H1 (cell line): ENCODE measurements around the gene CADM1. TPM values are rescaled to one million over a fixed set of nuclear protein-coding genes. Genes with fewer than 3 reads are reported as not detected.

Experiments
- CTCF ChIA-PET: fragments of 300-600 bp; sonication (Branson Sonifier 250); formaldehyde crosslinking; loops from one replicate; lab custom pipeline; 2021; ENCODE audit not compliant: partially characterized antibody; lab: Charles Lee
- POLR2A ChIA-PET: fragments of 300-600 bp; sonication (Branson Sonifier 250); formaldehyde crosslinking; loops from one replicate; lab custom pipeline; 2021; ENCODE audit warnings: inconsistent platforms; ENCODE audit not compliant: partially characterized antibody; lab: Charles Lee
- DNase-seq, 2 experiments: peaks; one replicate each; pipeline versions ENCODE4 v3.0.0 to v3.0.0-alpha.2; 2010 to 2022; ENCODE audit warnings: low spot score in 2 of 2, low read depth in 1 of 2, mixed read lengths in 1 of 2
- FAIRE-seq: peaks from 2 replicates; lab custom pipeline; 2011; peaks lifted over from hg19 to GRCh38; lab: Jason Lieb, UNC
- H2AFZ ChIP-seq: 2 replicates; pipeline ENCODE4 v1.8.1; 2012; ENCODE audit warnings: low read length, inconsistent platforms
- H2AK5ac ChIP-seq: 2 replicates; pipeline ENCODE4 v1.6.1; 2013; ENCODE audit warnings: low read depth, low read length
- H2BK120ac ChIP-seq: replicated peaks from 2 replicates; pipeline ENCODE3; 2013; ENCODE audit warnings: low read depth, low read length, inconsistent platforms
- H2BK12ac ChIP-seq: 2 replicates; pipeline ENCODE4 v1.6.1; 2013; ENCODE audit warnings: low read depth, low read length
- H2BK15ac ChIP-seq: 2 replicates; pipeline ENCODE4 v1.6.1; 2013; ENCODE audit warnings: low read length
- H2BK20ac ChIP-seq: 2 replicates; pipeline ENCODE4 v1.6.1; 2013; ENCODE audit warnings: low read length
- H2BK5ac ChIP-seq: 2 replicates; pipeline ENCODE4 v1.6.1; 2013; ENCODE audit warnings: low read depth, low read length
- H3K14ac ChIP-seq: 2 replicates; pipeline ENCODE4 v1.6.1; 2013; ENCODE audit warnings: inconsistent platforms; ENCODE audit not compliant: insufficient read length
- H3K18ac ChIP-seq: 2 replicates; pipeline ENCODE4 v1.6.1; 2013; ENCODE audit warnings: low read length; ENCODE audit errors: extremely low read depth
- H3K23ac ChIP-seq: 2 replicates; pipeline ENCODE4 v1.6.1; 2013; ENCODE audit warnings: inconsistent platforms; ENCODE audit not compliant: insufficient read length
- H3K23me2 ChIP-seq: 2 replicates; pipeline ENCODE4 v1.6.1; 2013; ENCODE audit warnings: low read depth, low read length
- H3K27ac ChIP-seq: 2 replicates; pipeline ENCODE4 v1.6.1; 2011; ENCODE audit warnings: low read depth, low read length, inconsistent platforms
- H3K27me3 ChIP-seq, 4 experiments: replicated peaks in 1 of 4; 1 replicate in 1 of 4; 2 replicates in 3 of 4; pipeline versions ENCODE4 v1.6.1 to v1.8.1; 2011 to 2013; ENCODE audit warnings: low read length in 3 of 4, mild to moderate bottlenecking in 3 of 4, inconsistent platforms in 2 of 4, mixed read lengths in 2 of 4, moderate library complexity in 1 of 4; ENCODE audit not compliant: control insufficient read depth in 3 of 4, insufficient read depth in 3 of 4; ENCODE audit errors: extremely low read depth in 1 of 4
- H3K36me3 ChIP-seq, 4 experiments: 2 replicates each; pipeline versions ENCODE4 v1.6.1 to v1.8.1; 2011 to 2013; ENCODE audit warnings: mild to moderate bottlenecking in 4 of 4, low read length in 3 of 4, moderate library complexity in 2 of 4, control low read depth in 1 of 4, inconsistent platforms in 1 of 4; ENCODE audit not compliant: insufficient read depth in 4 of 4, control insufficient read depth in 2 of 4
- H3K4ac ChIP-seq: replicated peaks from 2 replicates; pipeline ENCODE3; 2013; ENCODE audit warnings: low read length, low read depth, mixed read lengths, inconsistent platforms; ENCODE audit not compliant: insufficient read length
- H3K4me1 ChIP-seq, 4 experiments: replicated peaks in 1 of 4; 1 replicate in 1 of 4; 2 replicates in 3 of 4; pipeline versions ENCODE4 v1.6.1 to v1.8.1; 2011 to 2013; ENCODE audit warnings: low read length in 3 of 4, inconsistent platforms in 2 of 4, mixed read lengths in 1 of 4; ENCODE audit not compliant: insufficient read depth in 4 of 4, control insufficient read depth in 3 of 4
- H3K4me2 ChIP-seq, 2 experiments: 2 replicates each; pipeline versions ENCODE4 v1.6.1 to v1.8.1; 2011 to 2013; ENCODE audit warnings: low read depth in 2 of 2, low read length in 2 of 2, control low read depth in 1 of 2, inconsistent platforms in 1 of 2, mild to moderate bottlenecking in 1 of 2; ENCODE audit not compliant: insufficient read depth in 1 of 2
- H3K4me3 ChIP-seq, 4 experiments: fragments of 200-600, 300-600 bp in 1 of 4; sonication (generic), shearing (Covaris generic), sonication (Bioruptor Twin) in 1 of 4; 2 replicates each; pipeline versions ENCODE4 v1.5.1 to v1.8.1; 2011 to 2016; ENCODE audit warnings: low read length in 4 of 4, low read depth in 3 of 4, control low read depth in 2 of 4, inconsistent platforms in 2 of 4, mild to moderate bottlenecking in 2 of 4, mixed read lengths in 1 of 4, moderate library complexity in 1 of 4; ENCODE audit not compliant: insufficient read depth in 2 of 4; ENCODE audit errors: extremely low read depth in 1 of 4
- H3K56ac ChIP-seq: replicated peaks from 2 replicates; pipeline ENCODE3; 2013; ENCODE audit warnings: low read depth, mild to moderate bottlenecking, mixed read lengths, low read length, inconsistent platforms; ENCODE audit not compliant: insufficient read length
- H3K79me1 ChIP-seq: 2 replicates; pipeline ENCODE4 v1.6.1; 2013; ENCODE audit warnings: low read depth, low read length, control low read depth
- H3K79me2 ChIP-seq, 2 experiments: 2 replicates each; pipeline versions ENCODE4 v1.6.1 to v1.8.1; 2012 to 2013; ENCODE audit warnings: low read length in 2 of 2, mild to moderate bottlenecking in 2 of 2, inconsistent platforms in 1 of 2; ENCODE audit not compliant: insufficient read depth in 2 of 2, control insufficient read depth in 1 of 2
- H3K9ac ChIP-seq, 4 experiments: replicated peaks in 1 of 4; 1 replicate in 1 of 4; 2 replicates in 3 of 4; pipeline versions ENCODE4 v1.6.1 to v1.8.1; 2011 to 2013; ENCODE audit warnings: low read depth in 3 of 4, low read length in 3 of 4, control low read depth in 2 of 4, mild to moderate bottlenecking in 2 of 4, moderate library complexity in 2 of 4, inconsistent platforms in 1 of 4; ENCODE audit errors: extremely low read depth in 1 of 4
- H3K9me3 ChIP-seq, 2 experiments: 2 replicates each; pipeline versions ENCODE4 v1.6.1 to v1.8.1; 2012 to 2013; ENCODE audit warnings: mild to moderate bottlenecking in 2 of 2, moderate library complexity in 2 of 2, control low read depth in 1 of 2, inconsistent platforms in 1 of 2, low read depth in 1 of 2, low read length in 1 of 2, mixed read lengths in 1 of 2; ENCODE audit not compliant: insufficient read depth in 2 of 2
- H4K20me1 ChIP-seq, 2 experiments: replicated peaks in 1 of 2; 2 replicates each; pipeline versions ENCODE3 to v1.8.1; 2011 to 2013; ENCODE audit warnings: inconsistent platforms in 2 of 2, low read length in 2 of 2, mild to moderate bottlenecking in 1 of 2; ENCODE audit not compliant: insufficient read depth in 2 of 2, control insufficient read depth in 1 of 2
- H4K5ac ChIP-seq: 2 replicates; pipeline ENCODE4 v1.6.1; 2013; ENCODE audit warnings: low read length, low read depth, mixed read lengths, inconsistent platforms; ENCODE audit not compliant: insufficient read length
- H4K8ac ChIP-seq: 2 replicates; pipeline ENCODE4 v1.8.0; 2013; ENCODE audit warnings: mild to moderate bottlenecking, moderate library complexity, low read length, inconsistent platforms; ENCODE audit not compliant: insufficient read depth; ENCODE audit errors: extremely low read depth
- H4K91ac ChIP-seq: replicated peaks from 2 replicates; pipeline ENCODE3; 2013; ENCODE audit warnings: low read length, mixed read lengths, inconsistent platforms; ENCODE audit not compliant: insufficient read length
- CBX8 ChIP-seq: fragments of 300-800, 300-1000 bp; sonication (generic); IDR thresholded peaks from 2 replicates; pipeline ENCODE4 v1.7.1; 2016; ENCODE audit warnings: low read depth, low read length, borderline replicate concordance
- WGBS, 2 experiments: shearing (Covaris generic) in 1 of 2; methylation state at CpG; one replicate each; pipeline versions ENCODE4 v1.1.6 to v1.1.7; 2013 to 2015; ENCODE audit warnings: low lambda C conversion rate in 2 of 2, mixed read lengths in 2 of 2, inconsistent platforms in 1 of 2, low coverage in 1 of 2, missing lambda C conversion rate in 1 of 2; ENCODE audit not compliant: insufficient replicate concordance in 2 of 2, insufficient coverage in 1 of 2, insufficient read length in 1 of 2; ENCODE audit errors: extremely low coverage in 1 of 2, missing lambda C conversion rate in 1 of 2; 5-methylcytosine and 5-hydroxymethylcytosine counted together
- polyA plus RNA-seq, 7 experiments: library from polyadenylated mRNA; depleted of rRNA in 3 of 7; stranded (reverse) in 5 of 7; unstranded in 2 of 7; fragments of >200 nt in 5 of 7; fragments of 200-250 nt in 2 of 7; gene quantifications; 1 replicate in 5 of 7; 2 replicates in 1 of 7; 4 replicates in 1 of 7; pipeline versions ENCODE4 v1.2.1 to v1.2.3, GENCODE V29; 2011 to 2013; ENCODE audit warnings: missing spikeins in 2 of 7, mixed read lengths in 2 of 7
- total RNA-seq: library from RNA; stranded (reverse); fragmentation: NEBNext Ultra II Directional; extraction: Animal tissue kit (Norgen Biotek cat#: 25700); gene quantifications from 2 replicates; pipeline ENCODE4 v1.2.1, GENCODE V29; 2021

The CADM1 gene
- total and polyA plus RNA-seq, 2 of the 8 experiments (the other 6 are each of a cell fraction or from before 2014, with no cell fraction given), result 8.3 to 25.3 TPM

- no peak overlapping the region for H3K18ac ChIP-seq
- WGBS, 2 experiments, result 84% methylated on average over 9 of the region's 9 CpGs; no CpG with 5 or more reads in 1 of the 2 experiments
- no peak overlapping the region for H2AK5ac ChIP-seq
- no peak overlapping the region for H2AFZ ChIP-seq
- H3K79me1 ChIP-seq, result no peaks in the 10 kb centered on the region
- peaks cover 6 to 12% (median 9%) of the 10 kb centered on the region in 4 experiments; a peak in 6 of 7 replicates for H3K4me1 ChIP-seq
- DNase-seq, result no peak
- H2BK20ac ChIP-seq, result no peak overlapping the region
- H3K9me3 ChIP-seq, result no peaks in the 10 kb centered on the region
- no peak overlapping the region for H3K4me3 ChIP-seq
- H4K91ac ChIP-seq, result no peak overlapping the region
- POLR2A ChIA-PET, result no interaction called here
- H2BK12ac ChIP-seq, result no peak overlapping the region
- H3K36me3 ChIP-seq, result no peaks in the 10 kb centered on the region
- no peak overlapping the region for H3K9ac ChIP-seq
- H2BK5ac ChIP-seq, result no peak overlapping the region
- H3K23ac ChIP-seq, result no peak overlapping the region
- CTCF ChIA-PET, result interaction anchor here (0.7 to 2.6 kb wide), 5 partner anchors 9 to 384 kb away, joined by 3 to 17 read pairs (median 3); no protein-coding TSS in a partner anchor
- no peak overlapping the region for H3K56ac ChIP-seq
- no peak overlapping the region for H3K27ac ChIP-seq
- H3K4me2 ChIP-seq, result no peak overlapping the region
- no peak for TF ChIP-seq CBX8
- TF ChIP-seq, all 59 proteins: peak for 0
- no peaks in the 10 kb centered on the region for H3K23me2 ChIP-seq
- H4K8ac ChIP-seq, result no peak overlapping the region
- no peaks in the 10 kb centered on the region for H3K27me3 ChIP-seq
- no peaks in the 10 kb centered on the region for H3K79me2 ChIP-seq
- no peaks in the 10 kb centered on the region for H4K20me1 ChIP-seq
- H2BK15ac ChIP-seq, result no peak overlapping the region
- FAIRE-seq, result no peak
- H3K14ac ChIP-seq, result no peak overlapping the region
- H3K4ac ChIP-seq, result no peak overlapping the region
- H4K5ac ChIP-seq, result no peak overlapping the region
- no peak overlapping the region for H2BK120ac ChIP-seq
These were observed 345.0 kb downstream of the CADM1 start for GRCh38 chr11:115159207-115159606.
